Chondrocyte (in vitro differentiated cells): Measurements from ENCODE around the gene ATXN7L1. TPM values are rescaled to one million over a fixed set of nuclear protein-coding genes. Genes with fewer than 3 reads are reported as not detected.

ENCODE experiments used
- DNase-seq: peaks from one replicate; pipeline ENCODE4 v3.0.0; 2021; ENCODE audit warnings: mixed read lengths, low spot score
- H3K27ac Mint-ChIP-seq: one replicate; pipeline ENCODE4 v1.8.0; 2021; ENCODE audit warnings: mild to moderate bottlenecking, moderate library complexity, mixed read lengths; ENCODE audit not compliant: unreplicated experiment
- H3K27me3 Mint-ChIP-seq: 2 replicates; pipeline ENCODE4 v1.8.0; 2021; ENCODE audit warnings: low read depth, mixed read lengths
- H3K36me3 Mint-ChIP-seq: 2 replicates; pipeline ENCODE4 v1.8.0; 2021; ENCODE audit warnings: low read depth, mixed read lengths
- H3K4me1 Mint-ChIP-seq: 2 replicates; pipeline ENCODE4 v1.8.0; 2021; ENCODE audit warnings: low read depth, mild to moderate bottlenecking, mixed read lengths
- H3K4me3 Mint-ChIP-seq: one replicate; pipeline ENCODE4 v1.8.0; 2021; ENCODE audit warnings: mild to moderate bottlenecking, moderate library complexity, mixed read lengths; ENCODE audit not compliant: unreplicated experiment
- H3K9me3 Mint-ChIP-seq: 2 replicates; pipeline ENCODE4 v1.8.0; 2021; ENCODE audit warnings: low read depth, mixed read lengths
- total RNA-seq: library from RNA; stranded (reverse); gene quantifications from 3 replicates; pipeline ENCODE4 v1.2.1, GENCODE V29; 2021
- TF ChIP-seq, protein P1 (sequence below): fragments of 200-600 bp; sonication (generic); IDR thresholded peaks from 2 replicates; pipeline ENCODE4 v1.5.0; 2021; ENCODE audit warnings: antibody characterized with exemption, mild to moderate bottlenecking, moderate library complexity

The ATXN7L1 gene
- total RNA-seq, 1 donor from 2014 or later = 6.4 TPM

DNA sequence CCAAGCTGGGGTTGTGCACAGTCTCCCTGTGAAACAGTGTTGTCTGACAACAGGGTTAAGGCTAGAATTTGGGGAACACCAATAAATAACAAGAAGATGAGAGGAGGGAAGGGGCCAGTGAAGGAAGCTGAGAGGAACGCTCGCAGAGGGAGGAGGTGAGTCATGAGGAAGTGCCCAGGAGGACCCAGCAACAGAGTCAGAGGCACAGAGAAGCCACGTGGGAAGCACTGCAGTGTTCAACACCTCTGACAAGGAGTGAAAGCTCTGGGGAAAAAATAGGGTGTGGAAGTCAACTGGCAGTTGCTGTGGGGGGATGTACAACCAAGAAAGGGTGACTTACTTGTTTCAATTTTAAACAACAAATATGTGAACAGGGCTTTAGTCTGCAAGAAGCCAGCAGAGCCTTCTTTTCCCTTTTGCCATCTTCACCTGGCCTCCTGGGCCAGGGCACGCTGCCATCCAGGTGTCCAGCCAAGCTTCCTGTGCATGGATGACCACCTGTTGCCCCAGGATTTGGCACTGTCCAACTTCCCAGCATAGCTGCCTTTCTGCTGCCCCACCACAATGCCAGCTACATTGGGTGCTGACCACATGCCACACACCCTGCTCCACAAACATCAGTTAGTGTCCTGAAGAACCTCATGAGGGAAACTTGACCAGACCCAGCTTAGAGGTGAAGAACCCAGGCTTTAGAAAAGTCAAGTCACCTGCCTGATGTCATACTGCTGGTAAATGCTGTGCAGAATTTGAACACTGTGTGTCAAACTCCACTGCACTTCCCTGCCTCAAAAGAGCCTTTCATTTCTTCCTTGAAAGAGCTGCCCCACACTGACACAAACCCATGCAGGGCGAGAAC lies 69.6 kb downstream of the ATXN7L1 start:
- H3K27ac Mint-ChIP-seq = peak overlapping the region; percentile 18
- no peak overlapping the region for H3K4me3 Mint-ChIP-seq
- TF ChIP-seq, protein P1, sequence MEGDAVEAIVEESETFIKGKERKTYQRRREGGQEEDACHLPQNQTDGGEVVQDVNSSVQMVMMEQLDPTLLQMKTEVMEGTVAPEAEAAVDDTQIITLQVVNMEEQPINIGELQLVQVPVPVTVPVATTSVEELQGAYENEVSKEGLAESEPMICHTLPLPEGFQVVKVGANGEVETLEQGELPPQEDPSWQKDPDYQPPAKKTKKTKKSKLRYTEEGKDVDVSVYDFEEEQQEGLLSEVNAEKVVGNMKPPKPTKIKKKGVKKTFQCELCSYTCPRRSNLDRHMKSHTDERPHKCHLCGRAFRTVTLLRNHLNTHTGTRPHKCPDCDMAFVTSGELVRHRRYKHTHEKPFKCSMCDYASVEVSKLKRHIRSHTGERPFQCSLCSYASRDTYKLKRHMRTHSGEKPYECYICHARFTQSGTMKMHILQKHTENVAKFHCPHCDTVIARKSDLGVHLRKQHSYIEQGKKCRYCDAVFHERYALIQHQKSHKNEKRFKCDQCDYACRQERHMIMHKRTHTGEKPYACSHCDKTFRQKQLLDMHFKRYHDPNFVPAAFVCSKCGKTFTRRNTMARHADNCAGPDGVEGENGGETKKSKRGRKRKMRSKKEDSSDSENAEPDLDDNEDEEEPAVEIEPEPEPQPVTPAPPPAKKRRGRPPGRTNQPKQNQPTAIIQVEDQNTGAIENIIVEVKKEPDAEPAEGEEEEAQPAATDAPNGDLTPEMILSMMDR = no peak
- H3K27me3 Mint-ChIP-seq = no peaks in the 10 kb centered on the region
- no peaks in the 10 kb centered on the region for H3K36me3 Mint-ChIP-seq
- H3K4me1 Mint-ChIP-seq = peaks cover 29% of the 10 kb centered on the region
- DNase-seq = no peak
- H3K9me3 Mint-ChIP-seq = no peaks in the 10 kb centered on the region

DNA sequence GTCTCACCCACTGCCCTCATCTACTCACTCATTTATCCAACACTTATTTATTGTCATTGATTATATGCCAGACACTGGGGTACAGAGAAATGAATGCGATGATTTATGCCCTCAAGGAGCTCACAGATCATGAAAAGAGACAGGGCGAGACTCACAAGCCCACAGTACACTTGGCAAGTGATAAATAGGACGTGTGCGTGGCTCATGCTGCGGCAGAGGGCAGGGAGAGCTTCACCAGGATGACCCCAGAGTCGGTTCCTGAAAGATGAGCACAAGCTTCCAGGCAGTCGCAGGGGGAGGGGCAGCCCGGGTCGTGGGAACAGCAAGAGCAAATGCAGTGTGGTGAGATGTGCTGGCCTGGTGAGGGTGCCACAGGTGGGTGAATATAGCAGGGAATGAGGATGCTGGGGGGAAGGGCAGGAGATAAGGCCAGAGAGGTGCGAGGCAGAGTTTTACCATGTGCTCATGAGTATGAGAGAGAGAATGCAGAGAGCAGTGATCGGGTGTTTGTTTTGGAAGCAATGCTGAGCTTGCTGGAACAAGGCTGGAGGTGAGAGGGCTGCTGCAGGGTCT lies 70.9 kb downstream of the ATXN7L1 start:
- Mint-ChIP-seq H3K4me1 (peaks cover 33% of the 10 kb centered on the region), H3K4me3 (no peak overlapping the region), H3K27ac (peak overlapping the region; percentile 37)

DNA sequence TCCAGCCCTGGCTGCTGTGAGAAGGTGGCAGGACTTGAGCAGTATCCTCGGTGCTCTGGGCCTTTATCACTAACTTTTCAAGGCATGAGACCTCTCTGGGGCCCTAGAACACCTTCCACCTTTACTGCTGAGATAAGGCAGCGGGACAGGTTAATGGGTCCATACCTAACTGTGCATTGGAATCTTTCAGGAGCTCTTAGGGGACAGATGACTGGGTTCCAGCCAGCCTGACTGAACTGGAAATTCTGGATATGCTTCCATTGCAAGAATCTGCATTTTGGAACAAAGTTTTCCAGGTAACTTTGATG lies 73.0 kb downstream of the ATXN7L1 start:
- Mint-ChIP-seq H3K27me3 (no peaks in the 10 kb centered on the region), H3K4me1 (peaks cover 45% of the 10 kb centered on the region), H3K4me3 (no peak overlapping the region)

More for the DNA sequence above, 70.9 kb downstream of the ATXN7L1 start:
- no peaks in the 10 kb centered on the region for H3K9me3 Mint-ChIP-seq
- DNase-seq = no peak
- H3K27me3 Mint-ChIP-seq = no peaks in the 10 kb centered on the region
- TF ChIP-seq, protein P1 = no peak
- no peaks in the 10 kb centered on the region for H3K36me3 Mint-ChIP-seq

DNA sequence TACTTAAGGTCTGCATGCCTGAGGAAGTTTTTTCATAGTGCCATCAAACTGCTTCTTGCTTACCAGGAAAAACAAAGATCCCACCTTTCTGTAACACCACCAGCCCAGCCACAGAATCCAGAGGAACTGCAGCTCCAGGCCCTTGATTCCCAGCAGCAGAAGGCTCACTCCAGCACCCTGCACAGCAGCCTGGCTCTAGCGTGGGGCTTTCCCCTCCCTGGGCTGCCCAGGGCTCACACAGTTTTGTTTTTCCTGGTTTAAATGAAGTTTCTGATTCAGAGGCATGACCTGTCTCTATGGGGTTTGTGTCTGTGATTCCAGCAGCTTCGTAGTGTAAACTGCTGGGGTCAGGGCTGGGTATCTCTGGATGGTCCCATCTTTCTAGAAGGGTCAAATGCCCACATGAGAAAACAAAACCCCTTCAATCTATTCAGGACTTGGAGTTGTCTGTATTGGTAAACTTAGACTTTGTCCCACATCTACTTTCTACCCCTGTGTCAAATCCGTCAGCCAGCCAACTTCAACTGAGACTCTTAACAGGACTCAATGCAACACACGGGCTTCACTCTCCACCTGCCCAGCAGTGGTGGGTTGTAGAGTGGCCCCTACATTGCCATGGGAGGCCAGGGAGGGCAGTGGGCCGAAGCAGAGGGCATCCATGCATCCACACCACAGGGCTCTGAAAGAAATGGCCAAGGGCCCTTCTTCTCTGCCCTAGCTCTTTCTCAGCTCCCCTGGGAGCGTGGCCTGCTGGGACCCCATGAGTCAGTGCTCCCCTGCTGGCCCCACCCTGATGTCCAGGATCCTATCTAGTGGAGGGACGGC lies 73.6 kb downstream of the ATXN7L1 start:
- DNase-seq = no peak
- H3K4me1 Mint-ChIP-seq = peaks cover 45% of the 10 kb centered on the region
- no peak overlapping the region for H3K4me3 Mint-ChIP-seq
- no peak overlapping the region for H3K27ac Mint-ChIP-seq
- H3K36me3 Mint-ChIP-seq = peaks cover 3% of the 10 kb centered on the region
- no peaks in the 10 kb centered on the region for H3K27me3 Mint-ChIP-seq
- H3K9me3 Mint-ChIP-seq = no peaks in the 10 kb centered on the region
- TF ChIP-seq, protein P1 = no peak

More for the DNA sequence above, 73.0 kb downstream of the ATXN7L1 start:
- TF ChIP-seq, protein P1 = no peak
- no peak for DNase-seq
- H3K9me3 Mint-ChIP-seq = no peaks in the 10 kb centered on the region
- no peak overlapping the region for H3K27ac Mint-ChIP-seq
- peaks cover 3% of the 10 kb centered on the region for H3K36me3 Mint-ChIP-seq
